ENCODE results near the gene POLR2E.

The POLR2E gene

DNA sequence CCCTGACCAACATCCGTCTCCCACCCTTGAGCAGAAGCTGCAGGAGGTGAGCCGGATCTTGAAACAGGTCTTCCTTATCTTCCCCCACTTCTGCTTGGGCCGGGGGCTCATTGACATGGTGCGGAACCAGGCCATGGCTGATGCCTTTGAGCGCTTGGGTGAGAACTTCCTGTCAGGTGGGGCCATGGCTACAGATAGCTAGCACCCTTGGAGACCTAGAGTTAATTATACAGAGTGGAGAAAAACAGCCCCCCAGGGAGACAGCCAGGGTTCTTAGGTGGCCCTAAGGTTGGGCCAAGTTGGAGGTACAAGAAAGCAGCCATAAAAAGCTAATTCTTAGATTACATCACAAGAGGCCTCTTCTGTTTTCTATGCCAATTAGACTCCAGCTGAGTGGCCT, 37.1 kb downstream of the POLR2E start:
- H3K27ac ChIP-seq = no peak overlapping the region
- H3K4me3 ChIP-seq = no peak overlapping the region
- no peaks in the 10 kb centered on the region for H3K36me3 ChIP-seq (ENCODE audit: insufficient read depth, low read length)
- H3K9me3 ChIP-seq (ENCODE audit: low read depth, low read length) = no peaks in the 10 kb centered on the region
- TF ChIP-seq FOXP2 (optimal IDR thresholded peaks at IDR 0.05; ENCODE audit: control extremely low read depth, extremely low read length, insufficient read depth) (no peak), POLR2AphosphoS5 (IDR thresholded peaks at IDR 0.05; ENCODE audit: borderline replicate concordance, low read depth, low read length) (no peak), EZH2 (IDR thresholded peaks at IDR 0.05) (no peak)
- no peak for DNase-seq (ENCODE audit: low read depth, low spot score)
- H3K9ac ChIP-seq (ENCODE audit: insufficient read length) = no peak overlapping the region

DNA sequence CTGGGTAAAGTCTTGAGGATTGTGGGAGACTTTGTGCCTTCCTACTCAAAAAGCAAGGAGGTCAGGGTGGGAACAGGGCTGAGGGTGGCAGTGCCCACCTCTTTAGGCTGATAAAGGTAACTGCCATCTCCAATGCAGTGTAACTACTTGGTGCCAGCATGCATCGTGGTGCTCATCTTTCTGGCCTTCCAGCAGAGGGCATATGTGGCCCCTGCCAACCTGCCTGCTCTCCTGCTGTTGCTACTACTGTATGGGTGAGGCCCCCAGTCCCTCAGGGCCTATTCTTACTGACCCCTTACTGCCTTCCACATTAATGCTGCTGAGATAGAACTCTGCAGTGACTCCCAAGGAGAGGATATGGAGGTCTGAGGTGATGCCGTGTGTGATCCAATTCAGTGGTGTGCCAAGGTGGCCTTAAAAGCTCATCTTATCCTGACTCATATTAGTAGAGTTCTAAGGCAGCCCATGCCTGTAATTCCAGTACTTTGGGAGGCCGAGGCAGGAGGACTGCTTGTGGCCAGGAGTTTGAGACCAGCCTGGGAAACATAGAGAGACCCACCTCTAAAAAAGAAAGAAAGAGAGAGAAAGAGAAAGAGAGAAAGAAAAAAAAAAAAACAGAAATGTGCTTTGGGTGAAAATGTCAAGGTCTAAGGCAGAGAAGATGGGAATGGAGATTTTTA, 37.9 kb downstream of the POLR2E start:
- Histone ChIP-seq H3K4me3 (no peak overlapping the region), H3K27ac (no peak overlapping the region), H3K9me3 (ENCODE audit: low read depth, low read length) (no peaks in the 10 kb centered on the region), H3K9ac (ENCODE audit: insufficient read length) (no peak overlapping the region), H3K36me3 (ENCODE audit: insufficient read depth, low read length) (no peaks in the 10 kb centered on the region)
- DNase-seq (ENCODE audit: low read depth, low spot score) = no peak
- TF ChIP-seq FOXP2 (optimal IDR thresholded peaks at IDR 0.05; ENCODE audit: control extremely low read depth, extremely low read length, insufficient read depth) (no peak), EZH2 (IDR thresholded peaks at IDR 0.05) (no peak), POLR2AphosphoS5 (IDR thresholded peaks at IDR 0.05; ENCODE audit: borderline replicate concordance, low read depth, low read length) (no peak)

DNA sequence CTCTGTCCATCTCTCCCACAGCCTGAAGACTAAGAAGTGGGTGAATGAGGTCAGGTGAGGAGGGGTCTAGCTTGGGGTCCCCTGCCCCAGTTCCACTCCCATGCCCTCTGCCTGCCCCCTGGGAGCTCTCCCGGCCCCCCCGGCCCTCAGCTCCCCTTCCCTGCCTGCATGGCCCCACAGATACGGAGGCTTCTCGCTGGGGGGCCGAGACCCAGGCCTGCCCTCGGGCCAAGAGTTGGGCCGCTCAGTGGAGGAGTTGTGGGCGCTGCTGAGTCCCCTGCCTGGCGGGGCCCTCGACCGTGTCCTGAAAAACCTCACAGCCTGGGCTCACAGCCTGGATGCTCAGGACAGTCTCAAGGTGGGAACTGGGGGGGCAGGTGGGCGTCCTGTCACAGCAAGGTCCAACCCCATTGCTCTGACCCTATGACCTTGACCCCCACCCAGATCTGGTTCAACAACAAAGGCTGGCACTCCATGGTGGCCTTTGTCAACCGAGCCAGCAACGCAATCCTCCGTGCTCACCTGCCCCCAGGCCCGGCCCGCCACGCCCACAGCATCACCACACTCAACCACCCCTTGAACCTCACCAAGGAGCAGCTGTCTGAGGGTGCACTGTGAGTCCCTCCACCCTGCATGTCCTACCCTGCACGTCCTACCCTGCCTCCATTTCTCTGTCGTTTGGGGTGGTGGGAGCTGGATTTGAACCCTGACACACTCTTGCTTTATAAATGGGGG, 39.1 kb downstream of the POLR2E start:
- no peak overlapping the region for H3K27ac ChIP-seq
- H3K36me3 ChIP-seq (ENCODE audit: insufficient read depth, low read length) = no peaks in the 10 kb centered on the region
- TF ChIP-seq FOXP2 (optimal IDR thresholded peaks at IDR 0.05; ENCODE audit: control extremely low read depth, extremely low read length, insufficient read depth) (no peak), POLR2AphosphoS5 (IDR thresholded peaks at IDR 0.05; ENCODE audit: borderline replicate concordance, low read depth, low read length) (no peak)
- DNase-seq (ENCODE audit: low read depth, low spot score) = no peak
- no peak overlapping the region for H3K9ac ChIP-seq (ENCODE audit: insufficient read length)
- H3K9me3 ChIP-seq (ENCODE audit: low read depth, low read length) = no peaks in the 10 kb centered on the region
- no peak overlapping the region for H3K4me3 ChIP-seq

DNA sequence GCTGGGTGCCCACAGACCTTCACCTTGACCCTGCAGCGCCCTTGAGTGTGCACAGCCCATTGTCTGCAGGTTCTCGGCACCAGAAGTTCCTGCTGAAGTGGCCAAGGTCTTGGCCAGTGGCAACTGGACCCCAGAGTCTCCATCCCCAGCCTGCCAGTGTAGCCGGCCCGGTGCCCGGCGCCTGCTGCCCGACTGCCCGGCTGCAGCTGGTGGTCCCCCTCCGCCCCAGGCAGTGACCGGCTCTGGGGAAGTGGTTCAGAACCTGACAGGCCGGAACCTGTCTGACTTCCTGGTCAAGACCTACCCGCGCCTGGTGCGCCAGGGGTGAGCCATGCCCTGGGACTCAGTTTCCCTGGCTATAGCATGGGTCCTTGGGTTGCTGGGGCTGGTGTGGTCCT, 40.1 kb downstream of the POLR2E start:
- Histone ChIP-seq H3K9me3 (ENCODE audit: low read depth, low read length) (no peaks in the 10 kb centered on the region), H3K36me3 (ENCODE audit: insufficient read depth, low read length) (no peaks in the 10 kb centered on the region), H3K9ac (ENCODE audit: insufficient read length) (no peak overlapping the region), H3K27ac (no peak overlapping the region), H3K4me3 (no peak overlapping the region)
- DNase-seq (ENCODE audit: low read depth, low spot score) = no peak
- no peak for TF ChIP-seq POLR2AphosphoS5 (IDR thresholded peaks at IDR 0.05; ENCODE audit: borderline replicate concordance, low read depth, low read length)
- TF ChIP-seq FOXP2 (optimal IDR thresholded peaks at IDR 0.05; ENCODE audit: control extremely low read depth, extremely low read length, insufficient read depth) = no peak
- no peak for TF ChIP-seq EZH2 (IDR thresholded peaks at IDR 0.05)

DNA sequence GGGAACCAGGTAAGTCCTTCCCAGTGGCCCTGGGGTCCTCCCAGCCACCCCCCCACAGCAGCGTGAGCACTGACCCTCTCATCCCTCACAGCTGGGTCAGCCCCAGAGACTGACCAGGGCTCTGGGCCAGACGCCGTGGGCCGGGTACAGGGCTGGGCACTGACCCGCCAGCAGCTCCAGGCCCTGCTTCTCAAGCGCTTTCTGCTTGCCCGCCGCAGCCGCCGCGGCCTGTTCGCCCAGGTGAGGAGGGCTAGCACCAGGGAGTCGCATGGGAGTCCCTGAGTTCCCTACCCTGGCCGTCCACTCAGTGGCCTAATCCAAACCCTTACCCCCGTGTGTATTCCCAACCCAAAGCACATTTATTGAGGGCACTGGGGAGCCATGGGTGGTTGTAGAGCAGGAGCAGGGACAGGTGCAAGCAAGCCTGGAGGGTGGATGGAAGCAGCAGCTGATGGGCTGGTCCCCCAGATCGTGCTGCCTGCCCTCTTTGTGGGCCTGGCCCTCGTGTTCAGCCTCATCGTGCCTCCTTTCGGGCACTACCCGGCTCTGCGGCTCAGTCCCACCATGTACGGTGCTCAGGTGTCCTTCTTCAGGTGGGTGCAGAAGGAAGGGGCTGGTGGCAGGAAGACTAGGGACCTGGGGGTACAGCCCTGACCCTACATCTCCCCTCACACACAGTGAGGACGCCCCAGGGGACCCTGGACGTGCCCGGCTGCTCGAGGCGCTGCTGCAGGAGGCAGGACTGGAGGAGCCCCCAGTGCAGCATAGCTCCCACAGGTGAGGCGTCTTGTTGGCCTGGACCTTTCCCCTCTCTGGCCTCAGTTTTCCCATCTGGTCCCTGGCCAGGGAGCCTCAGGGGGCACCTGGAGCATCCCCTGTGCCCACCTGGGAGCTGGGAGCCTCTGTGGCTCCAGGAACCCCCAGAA, 40.8 kb downstream of the POLR2E start:
- H3K9ac ChIP-seq (ENCODE audit: insufficient read length) = no peak overlapping the region
- no peaks in the 10 kb centered on the region for H3K9me3 ChIP-seq (ENCODE audit: low read depth, low read length)
- H3K36me3 ChIP-seq (ENCODE audit: insufficient read depth, low read length) = no peaks in the 10 kb centered on the region
- no peak for DNase-seq (ENCODE audit: low read depth, low spot score)
- no peak for TF ChIP-seq POLR2AphosphoS5 (IDR thresholded peaks at IDR 0.05; ENCODE audit: borderline replicate concordance, low read depth, low read length)
- TF ChIP-seq EZH2 (IDR thresholded peaks at IDR 0.05) = no peak
- no peak for TF ChIP-seq FOXP2 (optimal IDR thresholded peaks at IDR 0.05; ENCODE audit: control extremely low read depth, extremely low read length, insufficient read depth)
- no peak overlapping the region for H3K4me3 ChIP-seq
- no peak overlapping the region for H3K27ac ChIP-seq

DNA sequence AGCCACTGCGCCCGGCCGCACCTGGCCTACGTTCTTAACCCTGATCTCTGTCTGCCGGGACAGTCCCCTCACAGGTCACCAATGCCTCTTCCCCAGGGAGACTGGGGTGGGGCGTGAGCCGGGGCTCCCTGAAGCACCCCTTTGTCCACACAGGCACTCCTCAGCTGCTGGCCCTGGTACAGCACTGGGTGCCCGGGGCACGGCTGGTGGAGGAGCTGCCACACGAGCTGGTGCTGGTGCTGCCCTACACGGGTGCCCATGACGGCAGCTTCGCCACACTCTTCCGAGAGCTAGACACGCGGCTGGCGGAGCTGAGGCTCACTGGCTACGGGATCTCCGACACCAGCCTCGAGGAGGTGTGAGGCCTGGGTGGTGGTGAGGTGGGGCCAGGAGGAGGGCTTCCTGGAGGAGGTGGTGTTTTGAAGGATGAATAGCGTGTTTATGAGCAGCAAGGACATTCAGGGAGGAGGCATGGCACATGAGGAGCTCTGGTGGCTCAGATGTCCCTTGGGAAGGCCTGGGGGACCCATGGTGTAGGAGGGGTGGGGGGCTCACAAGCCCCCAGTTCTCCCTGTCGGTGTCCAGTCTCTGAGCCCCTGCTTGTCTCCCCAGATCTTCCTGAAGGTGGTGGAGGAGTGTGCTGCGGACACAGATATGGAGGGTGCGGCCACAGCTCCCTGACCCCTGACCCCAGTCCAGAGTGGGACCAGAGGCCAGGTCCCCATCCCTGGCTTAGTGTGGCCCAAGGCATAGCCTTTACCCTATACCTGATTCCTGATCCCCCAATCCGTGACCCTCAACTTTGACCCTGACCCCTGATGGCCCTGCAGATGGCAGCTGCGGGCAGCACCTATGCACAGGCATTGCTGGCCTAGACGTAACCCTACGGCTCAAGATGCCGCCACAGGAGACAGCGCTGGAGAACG, 41.7 kb downstream of the POLR2E start:
- TF ChIP-seq EZH2 (IDR thresholded peaks at IDR 0.05) (no peak), FOXP2 (optimal IDR thresholded peaks at IDR 0.05; ENCODE audit: control extremely low read depth, extremely low read length, insufficient read depth) (no peak), POLR2AphosphoS5 (IDR thresholded peaks at IDR 0.05; ENCODE audit: borderline replicate concordance, low read depth, low read length) (no peak)
- Histone ChIP-seq H3K4me3 (no peak overlapping the region), H3K27ac (no peak overlapping the region), H3K36me3 (ENCODE audit: insufficient read depth, low read length) (no peaks in the 10 kb centered on the region), H3K9me3 (ENCODE audit: low read depth, low read length) (no peaks in the 10 kb centered on the region), H3K9ac (ENCODE audit: insufficient read length) (no peak overlapping the region)
- DNase-seq (ENCODE audit: low read depth, low spot score) = no peak

DNA sequence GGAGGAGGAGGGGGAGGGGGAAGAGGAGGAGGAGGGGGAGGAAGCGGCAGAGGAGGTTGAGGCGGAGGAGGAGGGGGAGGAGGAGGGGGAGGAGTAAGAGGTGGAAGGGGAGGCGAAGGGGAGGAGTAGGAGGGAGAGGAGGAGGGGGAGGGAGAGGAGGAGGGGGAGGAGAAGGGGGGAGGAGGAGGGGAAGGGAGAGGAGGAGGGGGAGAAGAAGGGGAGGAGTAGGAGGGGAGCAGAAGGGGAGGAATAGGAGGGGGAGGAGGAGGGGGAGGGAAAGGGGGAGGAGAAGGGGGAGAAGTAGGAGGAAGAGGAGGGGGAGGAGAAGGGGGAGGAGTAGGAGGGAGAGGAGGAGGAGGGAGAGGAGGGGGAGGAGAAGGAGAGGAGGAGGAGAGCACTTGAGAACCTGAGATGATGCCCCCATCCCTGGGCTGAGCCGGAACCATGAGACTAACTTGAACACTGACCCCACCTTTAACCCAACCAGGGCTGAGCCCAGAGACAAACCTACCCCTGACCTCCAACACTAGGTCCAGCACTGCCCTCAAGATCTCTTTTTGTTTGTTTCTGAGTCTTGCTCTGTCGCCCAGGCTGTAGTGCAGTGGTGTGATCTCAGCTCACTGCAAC, 42.7 kb downstream of the POLR2E start:
- H3K9ac ChIP-seq (ENCODE audit: insufficient read length) = no peak overlapping the region
- H3K9me3 ChIP-seq (ENCODE audit: low read depth, low read length) = no peaks in the 10 kb centered on the region

More for the DNA sequence above, 42.7 kb downstream of the POLR2E start:
- H3K36me3 ChIP-seq (ENCODE audit: insufficient read depth, low read length) = no peaks in the 10 kb centered on the region
- DNase-seq (ENCODE audit: low read depth, low spot score) = no peak
- H3K27ac ChIP-seq = no peak overlapping the region
- H3K4me3 ChIP-seq = no peak overlapping the region
- TF ChIP-seq POLR2AphosphoS5 (IDR thresholded peaks at IDR 0.05; ENCODE audit: borderline replicate concordance, low read depth, low read length) (no peak), FOXP2 (optimal IDR thresholded peaks at IDR 0.05; ENCODE audit: control extremely low read depth, extremely low read length, insufficient read depth) (no peak), EZH2 (IDR thresholded peaks at IDR 0.05) (no peak)

Data from SK-N-MC (cell line).